Measurements from ENCODE around the gene TSPAN13.
"Not testable (repeated sequence)": the region's sequence is repeated elsewhere in the genome, so short reads cannot be mapped to it uniquely, and the experiment has no call there.

TSPAN13 gene

GRCh38 chr7:16765436-16765859 lies 11.9 kb downstream of the TSPAN13 start:
- H3K27ac ChIP-seq = no peak overlapping the region
- H3K9me3 ChIP-seq = no peaks in the 10 kb centered on the region
- TF ChIP-seq CTCF (IDR thresholded peaks at IDR 0.05) = no peak
- intact Hi-C loops (cut with DNase I; ENCODE audit: low total_unique reads) = no loop called here
- no peak for DNase-seq
- H3K27me3 ChIP-seq = no peaks in the 10 kb centered on the region
- H3K4me3 ChIP-seq = no peak overlapping the region
- no peaks in the 10 kb centered on the region for H3K4me1 ChIP-seq
- no peaks in the 10 kb centered on the region for H3K36me3 ChIP-seq

- DNase-seq; H3K36me3 ChIP-seq; H3K4me1 ChIP-seq; H3K4me3 ChIP-seq; intact Hi-C loops (cut with DNase I; ENCODE audit: low total_unique reads); H3K27ac ChIP-seq; H3K9me3 ChIP-seq; H3K27me3 ChIP-seq: not testable (repeated sequence)
These were observed 16.4 kb downstream of the TSPAN13 start for GRCh38 chr7:16769994-16770393.

DNA sequence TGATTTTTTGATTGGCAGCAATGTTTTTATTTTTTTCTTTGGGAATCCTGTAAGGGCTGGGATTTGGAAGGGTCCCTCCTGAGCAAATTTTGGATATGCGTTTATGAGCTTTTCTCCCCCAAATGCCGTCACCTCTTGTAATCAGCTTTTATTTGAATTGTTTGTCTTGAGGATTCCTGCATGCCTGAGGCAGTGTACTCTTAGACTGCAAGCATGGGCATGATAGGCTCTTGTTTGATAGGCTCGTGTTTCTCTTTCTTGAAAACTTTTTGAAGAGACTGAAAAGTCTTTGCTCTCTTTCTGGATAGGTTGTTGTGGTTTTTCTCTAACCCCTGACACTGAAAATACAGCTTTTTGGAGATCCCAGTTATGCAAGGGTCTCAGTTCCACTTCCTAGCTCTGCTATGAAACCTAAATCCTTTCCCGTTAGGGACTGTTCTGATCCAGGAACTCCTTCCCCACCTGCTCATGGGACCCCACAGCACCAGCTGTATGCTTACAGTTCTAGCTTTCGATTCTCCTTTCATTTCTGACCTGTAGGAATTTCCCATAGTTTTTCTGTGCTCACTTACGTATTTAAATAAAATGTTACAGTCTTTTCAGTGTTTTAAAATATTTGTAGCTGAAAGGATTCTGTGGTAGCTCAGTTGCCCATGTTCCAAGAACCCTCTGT lies 17.2 kb downstream of the TSPAN13 start:
- TF ChIP-seq CTCF (IDR thresholded peaks at IDR 0.05) = no peak
- DNase-seq = no peak
- no peaks in the 10 kb centered on the region for H3K27me3 ChIP-seq
- H3K4me3 ChIP-seq = no peak overlapping the region
- no peaks in the 10 kb centered on the region for H3K9me3 ChIP-seq
- no peak overlapping the region for H3K27ac ChIP-seq
- no peaks in the 10 kb centered on the region for H3K36me3 ChIP-seq
- H3K4me1 ChIP-seq = no peaks in the 10 kb centered on the region
- intact Hi-C loops (cut with DNase I; ENCODE audit: low total_unique reads) = no loop called here

GRCh38 chr7:16773326-16773725 lies 19.8 kb downstream of the TSPAN13 start:
- intact Hi-C loops (cut with DNase I; ENCODE audit: low total_unique reads) = no loop called here
- Histone ChIP-seq H3K9me3 (no peaks in the 10 kb centered on the region), H3K27me3 (no peaks in the 10 kb centered on the region), H3K4me3 (no peak overlapping the region), H3K36me3 (no peaks in the 10 kb centered on the region), H3K4me1 (no peaks in the 10 kb centered on the region), H3K27ac (no peak overlapping the region)
- no peak for DNase-seq
- TF ChIP-seq CTCF (IDR thresholded peaks at IDR 0.05) = no peak

GRCh38 chr7:16773884-16774283 lies 20.3 kb downstream of the TSPAN13 start:
- Histone ChIP-seq H3K4me3 (no peak overlapping the region), H3K9me3 (no peaks in the 10 kb centered on the region), H3K4me1 (no peaks in the 10 kb centered on the region), H3K27me3 (no peaks in the 10 kb centered on the region), H3K27ac (no peak overlapping the region), H3K36me3 (no peaks in the 10 kb centered on the region)
- intact Hi-C loops (cut with DNase I; ENCODE audit: low total_unique reads) = no loop called here
- DNase-seq = no peak
- no peak for TF ChIP-seq CTCF (IDR thresholded peaks at IDR 0.05)

DNA sequence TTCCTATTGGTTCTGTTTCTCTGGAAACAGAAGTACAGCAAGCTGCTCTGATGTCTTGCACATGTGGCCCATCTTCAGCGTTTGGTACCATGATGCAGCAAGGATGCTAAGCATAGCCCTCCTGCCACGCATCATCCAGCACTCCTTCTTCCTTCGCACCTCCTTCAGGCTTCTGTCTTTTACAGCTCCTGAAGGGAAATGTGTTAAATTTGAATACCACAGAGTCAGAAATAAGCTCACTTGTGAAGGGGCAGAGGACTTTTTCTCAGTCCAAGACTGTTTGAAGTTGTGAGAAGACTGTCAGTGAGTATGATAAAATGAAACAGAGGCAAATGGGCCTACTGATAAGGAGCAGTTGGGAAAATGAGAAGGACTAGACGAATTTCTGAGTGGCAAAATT lies 20.7 kb downstream of the TSPAN13 start:
- H3K9me3 ChIP-seq = no peaks in the 10 kb centered on the region
- DNase-seq = no peak
- intact Hi-C loops (cut with DNase I; ENCODE audit: low total_unique reads) = no loop called here
- no peak overlapping the region for H3K27ac ChIP-seq
- H3K4me1 ChIP-seq = no peaks in the 10 kb centered on the region
- no peak overlapping the region for H3K4me3 ChIP-seq
- no peaks in the 10 kb centered on the region for H3K27me3 ChIP-seq
- H3K36me3 ChIP-seq = no peaks in the 10 kb centered on the region
- no peak for TF ChIP-seq CTCF (IDR thresholded peaks at IDR 0.05)

Measured in tibial artery (tissue), 4 donors.